K562 (cell line): Measurements from ENCODE around the gene CRHR1. TPM values are rescaled to one million over a fixed set of nuclear protein-coding genes. Genes with fewer than 3 reads are reported as not detected.

ENCODE experiments used
- HDGF ChIP-seq: fragments of 450-650 bp; IDR thresholded peaks from 2 replicates; pipeline ENCODE4 v1.6.1; 2016
- IFI16 ChIP-seq: fragments of 250-450 bp; sonication (Bioruptor Pico); IDR thresholded peaks from 2 replicates; pipeline ENCODE4 v2.1.2; 2022; ENCODE audit warnings: mild to moderate bottlenecking, inconsistent platforms
- MAFG ChIP-seq: fragments of 450-650 bp; conservative IDR thresholded peaks from 2 replicates; pipeline ENCODE4 v1.6.1; 2016; ENCODE audit warnings: missing genetic modification characterization, missing compliant biosample characterization
- MAFK ChIP-seq: IDR thresholded peaks from 2 replicates; pipeline ENCODE4 v1.6.1; 2011; ENCODE audit warnings: low read length, improper control_type of control experiment
- NCOA6 ChIP-seq: fragments of 450-650 bp; IDR thresholded peaks from 2 replicates; pipeline ENCODE4 v1.6.1; 2017; ENCODE audit warnings: mild to moderate bottlenecking
- NFE2L1 ChIP-seq: fragments of 450-650 bp; IDR thresholded peaks from 2 replicates; pipeline ENCODE4 v1.6.1; 2016; ENCODE audit warnings: missing genetic modification characterization, low read depth, mild to moderate bottlenecking, missing compliant biosample characterization, moderate library complexity, borderline replicate concordance
- PCBP1 ChIP-seq: fragments of 200-400 bp; formaldehyde crosslinking; IDR thresholded peaks from 2 replicates; pipeline ENCODE4 v1.6.1; 2018; ENCODE audit warnings: mild to moderate bottlenecking, low read depth, low read length; ENCODE audit not compliant: poor library complexity, severe bottlenecking
- SFPQ ChIP-seq: fragments of 200-400 bp; formaldehyde crosslinking; IDR thresholded peaks from 2 replicates; pipeline ENCODE4 v1.6.1; 2017; ENCODE audit warnings: mild to moderate bottlenecking, low read depth, low read length, moderate library complexity
- ZNF140 ChIP-seq: fragments of 250-450 bp; sonication (Bioruptor Pico); IDR thresholded peaks from 2 replicates; pipeline ENCODE4 v1.8.0; 2021; ENCODE audit warnings: moderate library complexity, mild to moderate bottlenecking, inconsistent platforms
- ZNF407 ChIP-seq: fragments of 450-650 bp; IDR thresholded peaks from 2 replicates; pipeline ENCODE4 v1.6.1; 2016; ENCODE audit warnings: low read depth
- ZNF79 ChIP-seq: fragments of 250-450 bp; sonication (Bioruptor Pico); IDR thresholded peaks from 2 replicates; pipeline ENCODE4 v1.4.0; 2020; ENCODE audit warnings: low read depth, mild to moderate bottlenecking, moderate library complexity
- polyA plus RNA-seq, 8 experiments: library from polyadenylated mRNA; depleted of rRNA in 4 of 8; stranded (reverse) in 5 of 8; unstranded in 3 of 8; fragments of >200 nt; fragmentation: Nextera tagmentation in 2 of 8; fragmentation: Illumina TruSeq in 1 of 8; extraction: Ambion mirVana in 2 of 8; extraction: Trizol in 1 of 8; gene quantifications; 2 replicates each; pipeline versions ENCODE4 v1.2.1 to v1.2.3, GENCODE V29; 2011 to 2014; ENCODE audit warnings: inconsistent platforms in 1 of 8, missing spikeins in 1 of 8
- total RNA-seq, 7 experiments: library from RNA; depleted of rRNA in 6 of 7; stranded (reverse); fragments of >200 nt in 6 of 7; fragmentation: Illumina TruSeq in 2 of 7; extraction: Trizol in 2 of 7; gene quantifications; 2 replicates each; pipeline versions ENCODE4 v1.2.1 to v1.2.3, GENCODE V29; 2011 to 2021; ENCODE audit warnings: low replicate concordance in 1 of 7

CRHR1 gene
- total and polyA plus RNA-seq, 9 of the 15 experiments (the other 6 are each of a cell fraction or from before 2014, with no cell fraction given) = 0.05 TPM; not detected in 8

GRCh38 chr17:45783593-45784292 is 377 bp upstream of the CRHR1 start (continued):
- TF ChIP-seq ZNF407 (no peak), MAFK (no peak), PCBP1 (peak; percentile 56), NCOA6 (no peak), MAFG (tag) (no peak), ZNF79 (no peak), IFI16 (CRISPR knock-in tag) (no peak), ZNF140 (CRISPR knock-in tag) (no peak), SFPQ (no peak), NFE2L1 (tag) (no peak), HDGF (no peak)
